HG03439 (cell line): ENCODE data around the gene PRKN.

Experiments used
- ATAC-seq: cut with Tn5 transposase; IDR thresholded peaks from one replicate; pipeline ENCODE4 v1.9.1; 2021; ENCODE audit warnings: mild to moderate bottlenecking, moderate library complexity; ENCODE audit not compliant: unreplicated experiment

The PRKN gene

GRCh38 chr6:161941565-161941964, 786.0 kb downstream of the PRKN start:
- ATAC-seq, result no peak

- ATAC-seq, result no peak
Measured at GRCh38 chr6:161940519-161940918, 787.0 kb downstream of the PRKN start.

- ATAC-seq, result no peak
Measured at GRCh38 chr6:161926324-161926723, 801.2 kb downstream of the PRKN start.

- ATAC-seq, result no peak
Measured at GRCh38 chr6:161924516-161925116, 803.0 kb downstream of the PRKN start.

- no peak for ATAC-seq
Measured at GRCh38 chr6:161922631-161923119, 804.9 kb downstream of the PRKN start.

- ATAC-seq, result no peak
Measured at GRCh38 chr6:161921602-161922395, 805.8 kb downstream of the PRKN start.

- no peak for ATAC-seq
Measured at GRCh38 chr6:161919691-161920090, 807.9 kb downstream of the PRKN start.

- ATAC-seq, result no peak
Measured at GRCh38 chr6:161918628-161919205, 808.8 kb downstream of the PRKN start.

- no peak for ATAC-seq
Measured at GRCh38 chr6:161918109-161918531, 809.4 kb downstream of the PRKN start.

- no peak for ATAC-seq
Measured at GRCh38 chr6:161917645-161918044, 809.9 kb downstream of the PRKN start.

GRCh38 chr6:161915456-161915964, 812.1 kb downstream of the PRKN start:
- no peak for ATAC-seq

GRCh38 chr6:161908872-161909271, 818.7 kb downstream of the PRKN start:
- no peak for ATAC-seq

GRCh38 chr6:161906571-161906970, 821.0 kb downstream of the PRKN start:
- ATAC-seq, result no peak

GRCh38 chr6:161903584-161904212, 823.9 kb downstream of the PRKN start:
- ATAC-seq, result no peak

- no peak for ATAC-seq
Measured at GRCh38 chr6:161901740-161902426, 825.7 kb downstream of the PRKN start.

- no peak for ATAC-seq
Measured at GRCh38 chr6:161894436-161894835, 833.1 kb downstream of the PRKN start.

GRCh38 chr6:161891542-161891941, 836.0 kb downstream of the PRKN start:
- no peak for ATAC-seq

GRCh38 chr6:161890832-161891297, 836.7 kb downstream of the PRKN start:
- no peak for ATAC-seq

- no peak for ATAC-seq
Measured at GRCh38 chr6:161890133-161890831, 837.3 kb downstream of the PRKN start.

GRCh38 chr6:161889324-161889723, 838.2 kb downstream of the PRKN start:
- no peak for ATAC-seq
